ENCODE measurements around the gene EDRF1.
"Not testable (repeated sequence)": the region's sequence is repeated elsewhere in the genome, so short reads cannot be mapped to it uniquely, and the experiment has no call there.

DNA sequence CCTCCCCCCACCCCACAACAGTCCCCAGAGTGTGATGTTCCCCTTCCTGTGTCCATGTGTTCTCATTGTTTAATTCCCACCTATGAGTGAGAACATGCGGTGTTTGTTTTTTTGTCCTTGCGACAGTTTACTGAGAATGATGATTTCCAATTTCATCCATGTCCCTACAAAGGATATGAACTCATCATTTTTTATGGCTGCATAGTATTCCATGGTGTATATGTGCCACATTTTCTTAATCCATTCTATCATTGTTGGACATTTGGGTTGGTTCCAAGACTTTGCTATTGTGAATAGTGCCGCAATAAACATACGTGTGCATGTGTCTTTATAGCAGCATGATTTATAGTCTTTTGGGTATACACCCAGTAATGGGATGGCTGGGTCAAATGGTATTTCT, 4.8 kb upstream of the EDRF1 start:
- TF ChIP-seq, protein P1, sequence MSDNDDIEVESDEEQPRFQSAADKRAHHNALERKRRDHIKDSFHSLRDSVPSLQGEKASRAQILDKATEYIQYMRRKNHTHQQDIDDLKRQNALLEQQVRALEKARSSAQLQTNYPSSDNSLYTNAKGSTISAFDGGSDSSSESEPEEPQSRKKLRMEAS (CRISPR knock-in tag; IDR thresholded peaks at IDR 0.05), result not testable (repeated sequence)
- TF ChIP-seq ETV6 (CRISPR knock-in tag; IDR thresholded peaks at IDR 0.05); KAT7 (CRISPR knock-in tag; IDR thresholded peaks at IDR 0.05; ENCODE audit: borderline replicate concordance); CBFB (CRISPR knock-in tag; IDR thresholded peaks at IDR 0.05; ENCODE audit: low read depth); HMGA2 (CRISPR knock-in tag; IDR thresholded peaks at IDR 0.05): not testable (repeated sequence)
- TF ChIP-seq, protein P2, sequence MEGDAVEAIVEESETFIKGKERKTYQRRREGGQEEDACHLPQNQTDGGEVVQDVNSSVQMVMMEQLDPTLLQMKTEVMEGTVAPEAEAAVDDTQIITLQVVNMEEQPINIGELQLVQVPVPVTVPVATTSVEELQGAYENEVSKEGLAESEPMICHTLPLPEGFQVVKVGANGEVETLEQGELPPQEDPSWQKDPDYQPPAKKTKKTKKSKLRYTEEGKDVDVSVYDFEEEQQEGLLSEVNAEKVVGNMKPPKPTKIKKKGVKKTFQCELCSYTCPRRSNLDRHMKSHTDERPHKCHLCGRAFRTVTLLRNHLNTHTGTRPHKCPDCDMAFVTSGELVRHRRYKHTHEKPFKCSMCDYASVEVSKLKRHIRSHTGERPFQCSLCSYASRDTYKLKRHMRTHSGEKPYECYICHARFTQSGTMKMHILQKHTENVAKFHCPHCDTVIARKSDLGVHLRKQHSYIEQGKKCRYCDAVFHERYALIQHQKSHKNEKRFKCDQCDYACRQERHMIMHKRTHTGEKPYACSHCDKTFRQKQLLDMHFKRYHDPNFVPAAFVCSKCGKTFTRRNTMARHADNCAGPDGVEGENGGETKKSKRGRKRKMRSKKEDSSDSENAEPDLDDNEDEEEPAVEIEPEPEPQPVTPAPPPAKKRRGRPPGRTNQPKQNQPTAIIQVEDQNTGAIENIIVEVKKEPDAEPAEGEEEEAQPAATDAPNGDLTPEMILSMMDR (IDR thresholded peaks at IDR 0.05), result not testable (repeated sequence)
- TF ChIP-seq, protein P3, sequence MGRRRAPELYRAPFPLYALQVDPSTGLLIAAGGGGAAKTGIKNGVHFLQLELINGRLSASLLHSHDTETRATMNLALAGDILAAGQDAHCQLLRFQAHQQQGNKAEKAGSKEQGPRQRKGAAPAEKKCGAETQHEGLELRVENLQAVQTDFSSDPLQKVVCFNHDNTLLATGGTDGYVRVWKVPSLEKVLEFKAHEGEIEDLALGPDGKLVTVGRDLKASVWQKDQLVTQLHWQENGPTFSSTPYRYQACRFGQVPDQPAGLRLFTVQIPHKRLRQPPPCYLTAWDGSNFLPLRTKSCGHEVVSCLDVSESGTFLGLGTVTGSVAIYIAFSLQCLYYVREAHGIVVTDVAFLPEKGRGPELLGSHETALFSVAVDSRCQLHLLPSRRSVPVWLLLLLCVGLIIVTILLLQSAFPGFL (CRISPR knock-in tag; IDR thresholded peaks at IDR 0.05; ENCODE audit: borderline replicate concordance), result not testable (repeated sequence)
- TF ChIP-seq, protein P4, sequence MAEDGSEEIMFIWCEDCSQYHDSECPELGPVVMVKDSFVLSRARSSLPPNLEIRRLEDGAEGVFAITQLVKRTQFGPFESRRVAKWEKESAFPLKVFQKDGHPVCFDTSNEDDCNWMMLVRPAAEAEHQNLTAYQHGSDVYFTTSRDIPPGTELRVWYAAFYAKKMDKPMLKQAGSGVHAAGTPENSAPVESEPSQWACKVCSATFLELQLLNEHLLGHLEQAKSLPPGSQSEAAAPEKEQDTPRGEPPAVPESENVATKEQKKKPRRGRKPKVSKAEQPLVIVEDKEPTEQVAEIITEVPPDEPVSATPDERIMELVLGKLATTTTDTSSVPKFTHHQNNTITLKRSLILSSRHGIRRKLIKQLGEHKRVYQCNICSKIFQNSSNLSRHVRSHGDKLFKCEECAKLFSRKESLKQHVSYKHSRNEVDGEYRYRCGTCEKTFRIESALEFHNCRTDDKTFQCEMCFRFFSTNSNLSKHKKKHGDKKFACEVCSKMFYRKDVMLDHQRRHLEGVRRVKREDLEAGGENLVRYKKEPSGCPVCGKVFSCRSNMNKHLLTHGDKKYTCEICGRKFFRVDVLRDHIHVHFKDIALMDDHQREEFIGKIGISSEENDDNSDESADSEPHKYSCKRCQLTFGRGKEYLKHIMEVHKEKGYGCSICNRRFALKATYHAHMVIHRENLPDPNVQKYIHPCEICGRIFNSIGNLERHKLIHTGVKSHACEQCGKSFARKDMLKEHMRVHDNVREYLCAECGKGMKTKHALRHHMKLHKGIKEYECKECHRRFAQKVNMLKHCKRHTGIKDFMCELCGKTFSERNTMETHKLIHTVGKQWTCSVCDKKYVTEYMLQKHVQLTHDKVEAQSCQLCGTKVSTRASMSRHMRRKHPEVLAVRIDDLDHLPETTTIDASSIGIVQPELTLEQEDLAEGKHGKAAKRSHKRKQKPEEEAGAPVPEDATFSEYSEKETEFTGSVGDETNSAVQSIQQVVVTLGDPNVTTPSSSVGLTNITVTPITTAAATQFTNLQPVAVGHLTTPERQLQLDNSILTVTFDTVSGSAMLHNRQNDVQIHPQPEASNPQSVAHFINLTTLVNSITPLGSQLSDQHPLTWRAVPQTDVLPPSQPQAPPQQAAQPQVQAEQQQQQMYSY (CRISPR knock-in tag; IDR thresholded peaks at IDR 0.05), result not testable (repeated sequence)
- TF ChIP-seq, protein P5, sequence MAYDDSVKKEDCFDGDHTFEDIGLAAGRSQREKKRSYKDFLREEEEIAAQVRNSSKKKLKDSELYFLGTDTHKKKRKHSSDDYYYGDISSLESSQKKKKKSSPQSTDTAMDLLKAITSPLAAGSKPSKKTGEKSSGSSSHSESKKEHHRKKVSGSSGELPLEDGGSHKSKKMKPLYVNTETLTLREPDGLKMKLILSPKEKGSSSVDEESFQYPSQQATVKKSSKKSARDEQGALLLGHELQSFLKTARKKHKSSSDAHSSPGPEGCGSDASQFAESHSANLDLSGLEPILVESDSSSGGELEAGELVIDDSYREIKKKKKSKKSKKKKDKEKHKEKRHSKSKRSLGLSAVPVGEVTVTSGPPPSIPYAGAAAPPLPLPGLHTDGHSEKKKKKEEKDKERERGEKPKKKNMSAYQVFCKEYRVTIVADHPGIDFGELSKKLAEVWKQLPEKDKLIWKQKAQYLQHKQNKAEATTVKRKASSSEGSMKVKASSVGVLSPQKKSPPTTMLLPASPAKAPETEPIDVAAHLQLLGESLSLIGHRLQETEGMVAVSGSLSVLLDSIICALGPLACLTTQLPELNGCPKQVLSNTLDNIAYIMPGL (CRISPR knock-in tag; IDR thresholded peaks at IDR 0.05), result not testable (repeated sequence)
- TF ChIP-seq, protein P6, sequence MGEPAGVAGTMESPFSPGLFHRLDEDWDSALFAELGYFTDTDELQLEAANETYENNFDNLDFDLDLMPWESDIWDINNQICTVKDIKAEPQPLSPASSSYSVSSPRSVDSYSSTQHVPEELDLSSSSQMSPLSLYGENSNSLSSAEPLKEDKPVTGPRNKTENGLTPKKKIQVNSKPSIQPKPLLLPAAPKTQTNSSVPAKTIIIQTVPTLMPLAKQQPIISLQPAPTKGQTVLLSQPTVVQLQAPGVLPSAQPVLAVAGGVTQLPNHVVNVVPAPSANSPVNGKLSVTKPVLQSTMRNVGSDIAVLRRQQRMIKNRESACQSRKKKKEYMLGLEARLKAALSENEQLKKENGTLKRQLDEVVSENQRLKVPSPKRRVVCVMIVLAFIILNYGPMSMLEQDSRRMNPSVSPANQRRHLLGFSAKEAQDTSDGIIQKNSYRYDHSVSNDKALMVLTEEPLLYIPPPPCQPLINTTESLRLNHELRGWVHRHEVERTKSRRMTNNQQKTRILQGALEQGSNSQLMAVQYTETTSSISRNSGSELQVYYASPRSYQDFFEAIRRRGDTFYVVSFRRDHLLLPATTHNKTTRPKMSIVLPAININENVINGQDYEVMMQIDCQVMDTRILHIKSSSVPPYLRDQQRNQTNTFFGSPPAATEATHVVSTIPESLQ (CRISPR knock-in tag; IDR thresholded peaks at IDR 0.05), result not testable (repeated sequence)
- TF ChIP-seq, protein P7, sequence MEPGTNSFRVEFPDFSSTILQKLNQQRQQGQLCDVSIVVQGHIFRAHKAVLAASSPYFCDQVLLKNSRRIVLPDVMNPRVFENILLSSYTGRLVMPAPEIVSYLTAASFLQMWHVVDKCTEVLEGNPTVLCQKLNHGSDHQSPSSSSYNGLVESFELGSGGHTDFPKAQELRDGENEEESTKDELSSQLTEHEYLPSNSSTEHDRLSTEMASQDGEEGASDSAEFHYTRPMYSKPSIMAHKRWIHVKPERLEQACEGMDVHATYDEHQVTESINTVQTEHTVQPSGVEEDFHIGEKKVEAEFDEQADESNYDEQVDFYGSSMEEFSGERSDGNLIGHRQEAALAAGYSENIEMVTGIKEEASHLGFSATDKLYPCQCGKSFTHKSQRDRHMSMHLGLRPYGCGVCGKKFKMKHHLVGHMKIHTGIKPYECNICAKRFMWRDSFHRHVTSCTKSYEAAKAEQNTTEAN (CRISPR knock-in tag; IDR thresholded peaks at IDR 0.05), result not testable (repeated sequence)
